Measurements from ENCODE around the gene ZNF879.

GRCh38 chr5:178984145-178985072, 39.2 kb upstream of the ZNF879 start:
- TF ChIP-seq, protein P1, sequence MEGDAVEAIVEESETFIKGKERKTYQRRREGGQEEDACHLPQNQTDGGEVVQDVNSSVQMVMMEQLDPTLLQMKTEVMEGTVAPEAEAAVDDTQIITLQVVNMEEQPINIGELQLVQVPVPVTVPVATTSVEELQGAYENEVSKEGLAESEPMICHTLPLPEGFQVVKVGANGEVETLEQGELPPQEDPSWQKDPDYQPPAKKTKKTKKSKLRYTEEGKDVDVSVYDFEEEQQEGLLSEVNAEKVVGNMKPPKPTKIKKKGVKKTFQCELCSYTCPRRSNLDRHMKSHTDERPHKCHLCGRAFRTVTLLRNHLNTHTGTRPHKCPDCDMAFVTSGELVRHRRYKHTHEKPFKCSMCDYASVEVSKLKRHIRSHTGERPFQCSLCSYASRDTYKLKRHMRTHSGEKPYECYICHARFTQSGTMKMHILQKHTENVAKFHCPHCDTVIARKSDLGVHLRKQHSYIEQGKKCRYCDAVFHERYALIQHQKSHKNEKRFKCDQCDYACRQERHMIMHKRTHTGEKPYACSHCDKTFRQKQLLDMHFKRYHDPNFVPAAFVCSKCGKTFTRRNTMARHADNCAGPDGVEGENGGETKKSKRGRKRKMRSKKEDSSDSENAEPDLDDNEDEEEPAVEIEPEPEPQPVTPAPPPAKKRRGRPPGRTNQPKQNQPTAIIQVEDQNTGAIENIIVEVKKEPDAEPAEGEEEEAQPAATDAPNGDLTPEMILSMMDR (IDR thresholded peaks at IDR 0.05) = no peak
- no peak for TF ChIP-seq POLR2A (IDR thresholded peaks at IDR 0.05)
